Fibroblast of skin of abdomen (primary cell): ENCODE measurements around the gene MAPK8.

ENCODE experiments used
- DNase-seq: peaks from one replicate; pipeline ENCODE4 v3.0.0-alpha.2; 2013

The MAPK8 gene

DNA sequence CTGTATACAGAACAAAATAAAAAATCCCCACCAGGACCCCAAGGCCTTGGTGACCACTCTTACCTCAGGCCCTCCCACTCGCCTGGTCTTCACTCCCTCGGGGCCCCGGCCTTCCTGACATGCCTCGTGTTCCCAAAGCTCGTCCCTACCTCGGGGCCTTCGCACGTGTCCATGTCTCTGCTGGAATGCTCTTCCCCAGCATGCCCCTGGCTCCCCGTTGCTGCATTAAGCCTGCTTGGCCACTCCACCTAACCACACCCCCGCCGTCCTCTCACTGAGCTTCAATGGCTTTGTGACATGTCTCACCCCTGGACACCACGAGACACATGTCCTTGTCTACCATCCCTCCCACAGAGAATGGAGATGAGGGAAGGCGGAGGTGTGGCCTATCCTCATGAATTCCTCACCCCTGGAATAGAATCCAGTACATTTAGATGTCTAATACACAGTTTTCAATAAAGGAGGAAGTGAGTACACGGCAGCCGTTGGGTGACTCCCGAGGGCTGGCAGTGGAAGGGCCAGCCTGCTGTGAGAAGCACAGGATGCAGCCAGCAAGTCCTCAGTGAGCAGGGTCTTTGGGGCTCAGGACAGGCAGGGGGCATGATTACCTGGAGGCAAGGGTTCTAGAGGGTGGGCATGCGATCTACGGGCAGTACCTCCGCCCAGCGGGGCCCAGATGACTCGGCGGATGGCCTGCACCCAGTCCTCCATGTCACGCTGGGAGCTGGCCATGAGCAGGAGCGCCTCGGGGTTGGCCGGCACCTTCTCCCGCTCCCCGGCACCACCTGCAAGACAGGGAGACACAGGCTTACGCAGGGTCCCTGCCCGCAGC, 172.7 kb downstream of the MAPK8 start:
- no peak for DNase-seq

DNA sequence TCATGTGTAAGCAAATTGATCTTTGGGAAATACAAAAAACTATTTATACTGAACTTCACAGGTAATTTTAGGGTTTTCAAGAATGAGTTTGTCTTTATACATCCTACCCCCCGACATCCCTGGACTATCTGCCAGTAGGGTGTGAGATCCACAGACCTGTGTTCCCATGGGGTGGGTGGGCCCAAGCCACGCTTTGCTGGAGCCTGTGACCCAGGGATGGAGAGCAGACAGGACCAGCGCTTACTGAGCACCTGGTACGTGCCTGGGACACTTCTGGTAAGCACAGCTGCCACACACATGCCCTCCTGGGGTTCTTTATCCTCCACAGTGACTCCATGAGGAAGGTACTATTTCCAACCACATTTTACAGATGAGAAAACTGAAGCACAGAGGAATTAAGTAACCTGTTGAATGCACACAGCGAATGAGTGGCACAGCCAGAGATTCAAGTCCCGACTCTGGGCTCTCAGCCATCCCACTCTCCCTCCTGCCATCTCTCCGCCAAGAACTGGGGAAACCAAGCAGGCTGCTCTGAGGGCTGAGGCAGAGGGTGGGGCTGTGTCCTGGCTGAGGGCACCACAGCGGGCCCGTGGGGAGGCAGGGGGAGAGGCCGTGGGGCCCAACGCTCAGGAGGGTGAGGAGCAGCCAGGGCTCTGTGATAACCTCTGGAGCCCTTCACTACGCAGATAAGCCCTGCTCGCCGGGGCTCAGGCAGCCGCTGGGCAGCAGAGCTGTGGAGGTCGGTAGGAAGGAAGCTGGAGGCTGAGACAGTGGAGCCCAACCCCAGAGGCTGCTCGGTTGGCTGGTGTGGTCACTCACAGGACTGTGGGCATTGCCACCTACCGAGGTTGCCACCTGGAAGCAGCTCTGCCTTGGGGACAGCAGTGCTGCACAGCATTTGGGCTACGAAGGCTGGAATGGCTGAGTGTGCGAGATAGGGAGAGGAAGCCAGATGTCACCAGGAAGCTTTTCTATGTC, 174.2 kb downstream of the MAPK8 start:
- DNase-seq, result no peak

DNA sequence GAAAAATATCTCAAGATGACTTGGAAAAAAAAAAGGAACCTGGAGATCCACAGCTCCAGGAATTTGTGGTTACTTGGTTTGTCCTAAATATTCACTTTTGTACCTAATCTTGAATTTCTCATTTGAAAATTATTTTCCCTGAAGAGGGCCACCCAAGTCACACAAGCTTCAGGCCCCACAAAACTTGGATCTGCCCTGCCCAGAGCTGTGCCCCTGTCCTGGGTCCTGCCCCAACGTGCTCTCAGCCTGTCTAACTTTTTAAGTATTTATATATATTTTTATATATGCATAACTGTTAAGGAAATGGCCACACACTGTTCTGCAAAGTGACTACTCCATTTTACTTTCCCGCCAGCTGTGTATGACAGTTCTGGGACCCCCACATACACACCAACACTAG, 174.9 kb downstream of the MAPK8 start:
- DNase-seq, result no peak

DNA sequence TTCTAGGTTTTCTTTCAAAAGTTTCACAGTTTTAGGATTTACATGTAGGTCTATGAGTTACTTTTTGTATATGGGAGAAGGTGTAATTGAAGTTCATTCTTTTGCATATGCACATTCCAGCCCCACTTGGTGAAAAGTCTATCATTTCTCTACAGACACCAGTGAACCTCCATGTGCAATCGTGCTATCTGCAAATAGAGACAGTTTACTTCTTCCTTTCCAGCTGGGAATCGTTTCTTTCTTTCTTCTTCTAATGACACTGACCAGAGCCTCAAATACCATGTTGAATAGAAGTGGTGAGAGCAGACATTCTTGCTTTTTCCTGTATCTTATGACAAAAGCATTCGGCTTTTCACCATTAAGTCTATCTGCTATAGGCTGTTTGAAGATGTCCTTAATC, 175.7 kb downstream of the MAPK8 start:
- no peak for DNase-seq

DNA sequence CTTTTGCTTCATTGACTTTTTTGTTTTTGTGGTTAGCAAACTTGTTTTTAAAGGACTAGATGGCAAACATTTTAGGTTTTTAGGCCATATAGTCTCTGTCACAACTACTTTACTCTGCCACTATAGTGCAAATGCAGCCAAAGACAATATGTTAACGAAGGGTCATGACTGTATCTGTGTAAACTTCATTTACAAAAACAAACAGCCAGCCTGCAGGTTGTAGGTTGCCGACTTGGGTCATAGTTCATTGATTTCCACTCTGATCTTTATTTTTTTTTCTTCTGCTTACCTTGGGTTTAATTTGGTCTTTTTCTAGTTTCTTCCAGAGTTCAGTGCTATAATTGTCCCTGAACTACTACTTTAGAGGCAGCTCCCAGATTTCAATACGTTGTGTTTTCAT, 178.4 kb downstream of the MAPK8 start:
- no peak for DNase-seq

DNA sequence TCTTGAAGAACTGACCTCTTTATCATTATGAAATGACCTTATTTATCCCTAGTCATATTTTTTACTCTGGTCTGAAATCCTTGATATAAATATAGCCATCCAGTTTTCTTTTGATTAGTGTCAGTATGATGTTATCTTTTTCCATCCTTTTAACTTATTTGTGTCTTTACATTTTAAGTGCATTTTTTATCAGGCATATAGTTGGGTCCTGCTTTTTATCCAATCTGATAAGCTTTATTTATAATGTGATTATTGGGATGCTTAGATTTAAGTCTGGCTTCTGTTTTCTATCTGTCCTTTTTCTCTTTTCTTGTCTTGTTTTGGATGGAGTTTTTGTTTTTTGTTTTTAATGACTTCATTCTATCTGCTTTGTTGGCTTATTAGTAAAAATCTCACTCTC, 179.2 kb downstream of the MAPK8 start:
- no peak for DNase-seq

DNA sequence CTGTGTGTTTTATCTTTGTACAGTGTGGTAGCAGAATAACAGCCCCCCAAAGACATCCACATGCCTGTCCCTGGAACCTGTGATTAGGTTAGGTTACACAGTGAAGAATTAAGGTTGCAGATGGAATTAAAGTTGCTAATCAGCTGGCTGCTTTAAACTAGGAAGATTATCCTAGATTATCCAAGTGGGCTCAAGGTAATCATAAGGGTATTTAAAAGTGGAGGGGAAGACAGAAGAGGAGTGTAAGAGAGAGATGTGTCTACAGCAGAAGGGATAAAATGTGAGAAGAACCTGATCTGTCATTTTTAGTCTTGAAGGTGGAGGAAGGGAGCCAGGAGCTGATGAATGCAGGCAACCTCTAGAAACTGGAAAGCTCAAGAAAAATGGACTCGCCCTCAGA, 180.8 kb downstream of the MAPK8 start:
- no peak for DNase-seq
